Measurements from ENCODE around the gene PLCB3.

The PLCB3 gene

GRCh38 chr11:64246871-64247728 is 4.2 kb upstream of the PLCB3 start, which contains the start of gene PPP1R14B:
Gene PPP1R14B (minus strand): TSS chr11:64246943. CDS start chr11:64246673, 270 bp downstream.
- no peak for TF ChIP-seq CTCF (IDR thresholded peaks at IDR 0.05)

- no peak for TF ChIP-seq CTCF (IDR thresholded peaks at IDR 0.05)
Observed at GRCh38 chr11:64247729-64248531, 3.4 kb upstream of the PLCB3 start.

- no peak for TF ChIP-seq CTCF (IDR thresholded peaks at IDR 0.05)
Observed at GRCh38 chr11:64248578-64248977, 2.8 kb upstream of the PLCB3 start.

GRCh38 chr11:64249038-64249437 is 2.3 kb upstream of the PLCB3 start:
- no peak for TF ChIP-seq CTCF (IDR thresholded peaks at IDR 0.05)

- no peak for TF ChIP-seq CTCF (IDR thresholded peaks at IDR 0.05)
Observed at GRCh38 chr11:64249563-64250414, 1.5 kb upstream of the PLCB3 start.

- TF ChIP-seq CTCF (IDR thresholded peaks at IDR 0.05): no peak
Observed at GRCh38 chr11:64250415-64251015, 815 bp upstream of the PLCB3 start.

GRCh38 chr11:64251753-64252002 is 348 bp downstream of the PLCB3 start:
- TF ChIP-seq CTCF (IDR thresholded peaks at IDR 0.05): no peak
